GM19023 (cell line): ENCODE results near the gene LCN15.
"Not testable (repeated sequence)": the region's sequence is repeated elsewhere in the genome, so short reads cannot be mapped to it uniquely, and the experiment has no call there.

Source experiments
- ATAC-seq: cut with Tn5 transposase; IDR thresholded peaks from one replicate; pipeline ENCODE4 v1.9.1; 2021; ENCODE audit warnings: mild to moderate bottlenecking, moderate library complexity; ENCODE audit not compliant: unreplicated experiment

The LCN15 gene

GRCh38 chr9:136764301-136764891, at the start of gene LCN15:
Gene LCN15, minus strand, starts transcription at chr9:136764518. Its CDS starts 30 bp downstream, at chr9:136764488.
- no peak for ATAC-seq

GRCh38 chr9:136808806-136809158, 44.5 kb upstream of the LCN15 start:
- ATAC-seq: no peak

GRCh38 chr9:136808075-136808805, 43.9 kb upstream of the LCN15 start:
- ATAC-seq: peak; percentile 31

- peak; percentile 78 for ATAC-seq
Observed at GRCh38 chr9:136807281-136808074, 43.2 kb upstream of the LCN15 start, which contains the start of gene RABL6. Gene RABL6, plus strand, starts transcription at chr9:136807948. Its CDS starts 249 bp downstream, at chr9:136808197.

GRCh38 chr9:136806631-136807201, 42.4 kb upstream of the LCN15 start:
- no peak for ATAC-seq

GRCh38 chr9:136806067-136806466, 41.7 kb upstream of the LCN15 start:
- no peak for ATAC-seq

- no peak for ATAC-seq
Observed at GRCh38 chr9:136805207-136805740, 41.0 kb upstream of the LCN15 start.

GRCh38 chr9:136804509-136805206, 40.3 kb upstream of the LCN15 start:
- ATAC-seq: no peak

- ATAC-seq: no peak
Observed at GRCh38 chr9:136803551-136804508, 39.5 kb upstream of the LCN15 start.

GRCh38 chr9:136803009-136803550, 38.8 kb upstream of the LCN15 start:
- not testable (repeated sequence) for ATAC-seq

- no peak for ATAC-seq
Observed at GRCh38 chr9:136802321-136802720, 38.0 kb upstream of the LCN15 start.

GRCh38 chr9:136799854-136800657, 35.7 kb upstream of the LCN15 start:
- no peak for ATAC-seq

GRCh38 chr9:136799079-136799853, 34.9 kb upstream of the LCN15 start:
- no peak for ATAC-seq

GRCh38 chr9:136798708-136799078, 34.4 kb upstream of the LCN15 start:
- ATAC-seq: no peak

GRCh38 chr9:136796775-136797347, 32.5 kb upstream of the LCN15 start:
- not testable (repeated sequence) for ATAC-seq

GRCh38 chr9:136796238-136796774, 32.0 kb upstream of the LCN15 start, which contains the start of gene CCDC183:
Gene CCDC183, plus strand, starts transcription at chr9:136796338. Its CDS starts 60 bp downstream, at chr9:136796398.
- no peak for ATAC-seq

- ATAC-seq: no peak
Observed at GRCh38 chr9:136795000-136795348, 30.7 kb upstream of the LCN15 start.
